ENCODE data around the gene OFD1.

OFD1 gene

GRCh38 chrX:13791145-13791544, 56.6 kb downstream of the OFD1 start:
- H3K23ac ChIP-seq (ENCODE audit: low read length in 2 of 2), result no peak overlapping the region
- H2AFZ ChIP-seq (ENCODE audit: low read depth, low read length), result no peak overlapping the region
- H2BK120ac ChIP-seq (ENCODE audit: low read depth, low read length), result no peak overlapping the region
- no peaks in the 10 kb centered on the region for H3K79me1 ChIP-seq (replicated peaks; ENCODE audit: low read length, poor library complexity, severe bottlenecking)
- H3K4me2 ChIP-seq (ENCODE audit: low read length, poor library complexity, severe bottlenecking), result no peak overlapping the region
- no peak overlapping the region for H3K18ac ChIP-seq (ENCODE audit: low read depth in 1 of 2, low read length in 2 of 2)
- no peak overlapping the region for H2BK5ac ChIP-seq (ENCODE audit: low read depth, low read length, poor library complexity, severe bottlenecking)
- no peak overlapping the region for H3K4me3 ChIP-seq (ENCODE audit: insufficient read depth in 1 of 2, low read depth in 1 of 2, low read length in 2 of 2)
- H2BK15ac ChIP-seq (ENCODE audit: low read depth, poor library complexity, severe bottlenecking), result no peak overlapping the region
- H3K27me3 ChIP-seq (ENCODE audit: control insufficient read depth in 1 of 2, insufficient read depth in 1 of 2, low read length in 2 of 2), result peaks cover 0 to 27% of the 10 kb centered on the region in 2 experiments
- H3K9me3 ChIP-seq (ENCODE audit: control insufficient read depth, low read length), result no peaks in the 10 kb centered on the region
- WGBS, result 94% methylated on average over 1 of the region's 2 CpGs
- H4K91ac ChIP-seq (ENCODE audit: low read length), result no peak overlapping the region
- H3K27ac ChIP-seq (ENCODE audit: low read length, poor library complexity, severe bottlenecking), result no peak overlapping the region
- no peak overlapping the region for H3K14ac ChIP-seq (ENCODE audit: low read length in 2 of 2)
- no peak overlapping the region for H3K4ac ChIP-seq (ENCODE audit: low read depth in 1 of 2, low read length in 2 of 2)
- DNase-seq, result no peak
- no peaks in the 10 kb centered on the region for H3K4me1 ChIP-seq (ENCODE audit: control insufficient read depth, insufficient read depth, low read depth, low read length)
- no peak overlapping the region for H3K9ac ChIP-seq (ENCODE audit: low read length)
- H3K36me3 ChIP-seq (ENCODE audit: control insufficient read depth in 1 of 2, insufficient read depth in 2 of 2, low read depth in 1 of 2, low read length in 2 of 2), result no peaks in the 10 kb centered on the region
- no peak overlapping the region for H2AK5ac ChIP-seq (ENCODE audit: low read length, severe bottlenecking)
- no peak overlapping the region for H2BK12ac ChIP-seq (ENCODE audit: low read length in 2 of 2)
- no peak overlapping the region for H4K8ac ChIP-seq (ENCODE audit: low read length)

DNA sequence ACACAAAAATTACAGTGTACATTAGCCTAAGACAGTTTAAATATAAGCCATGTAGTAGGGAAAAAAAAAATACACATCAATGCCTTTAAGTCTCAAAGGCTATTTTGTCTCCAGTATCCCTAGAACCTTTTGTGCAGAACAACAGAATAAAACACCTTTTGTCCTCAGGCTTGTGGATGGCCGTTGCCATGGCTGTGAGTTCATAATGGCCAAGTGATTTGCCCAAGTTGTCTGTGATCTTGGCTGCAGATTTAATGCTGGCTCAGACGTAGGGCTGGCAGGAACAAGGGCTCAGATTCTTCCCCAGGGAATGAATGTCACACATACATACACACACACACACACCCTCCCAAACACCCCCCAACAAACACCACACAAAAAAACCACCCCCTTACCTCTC, 57.0 kb downstream of the OFD1 start:
- 80% methylated on average over 1 of the region's 2 CpGs for WGBS
- no peak overlapping the region for H3K4ac ChIP-seq (ENCODE audit: low read depth in 1 of 2, low read length in 2 of 2)

GRCh38 chrX:13793897-13794296, 59.3 kb downstream of the OFD1 start:
- Histone ChIP-seq H3K36me3 (ENCODE audit: control insufficient read depth in 1 of 2, insufficient read depth in 2 of 2, low read depth in 1 of 2, low read length in 2 of 2) (no peaks in the 10 kb centered on the region), H3K23ac (ENCODE audit: low read length in 2 of 2) (no peak overlapping the region), H3K27ac (ENCODE audit: low read length, poor library complexity, severe bottlenecking) (no peak overlapping the region), H2AK5ac (ENCODE audit: low read length, severe bottlenecking) (no peak overlapping the region), H3K9me3 (ENCODE audit: control insufficient read depth, low read length) (no peaks in the 10 kb centered on the region), H2BK15ac (ENCODE audit: low read depth, poor library complexity, severe bottlenecking) (no peak overlapping the region), H2BK5ac (ENCODE audit: low read depth, low read length, poor library complexity, severe bottlenecking) (no peak overlapping the region), H3K9ac (ENCODE audit: low read length) (no peak overlapping the region), H3K4me1 (ENCODE audit: control insufficient read depth, insufficient read depth, low read depth, low read length) (no peaks in the 10 kb centered on the region), H3K4ac (ENCODE audit: low read depth in 1 of 2, low read length in 2 of 2) (no peak overlapping the region), H3K79me1 (replicated peaks; ENCODE audit: low read length, poor library complexity, severe bottlenecking) (no peaks in the 10 kb centered on the region), H3K18ac (ENCODE audit: low read depth in 1 of 2, low read length in 2 of 2) (no peak overlapping the region), H2BK120ac (ENCODE audit: low read depth, low read length) (no peak overlapping the region), H3K27me3 (ENCODE audit: control insufficient read depth in 1 of 2, insufficient read depth in 1 of 2, low read length in 2 of 2) (peaks cover 0 to 33% of the 10 kb centered on the region in 2 experiments), H2BK12ac (ENCODE audit: low read length in 2 of 2) (no peak overlapping the region), H3K14ac (ENCODE audit: low read length in 2 of 2) (no peak overlapping the region), H2AFZ (ENCODE audit: low read depth, low read length) (no peak overlapping the region), H4K91ac (ENCODE audit: low read length) (no peak overlapping the region), H3K4me2 (ENCODE audit: low read length, poor library complexity, severe bottlenecking) (no peak overlapping the region), H4K8ac (ENCODE audit: low read length) (no peak overlapping the region), H3K4me3 (ENCODE audit: insufficient read depth in 1 of 2, low read depth in 1 of 2, low read length in 2 of 2) (no peak overlapping the region)
- DNase-seq, result no peak
- WGBS, result no CpG with 5 or more reads among the region's 2 CpGs

More for the DNA sequence above, 57.0 kb downstream of the OFD1 start:
- H2BK5ac ChIP-seq (ENCODE audit: low read depth, low read length, poor library complexity, severe bottlenecking), result no peak overlapping the region
- H4K91ac ChIP-seq (ENCODE audit: low read length), result no peak overlapping the region
- H3K4me1 ChIP-seq (ENCODE audit: control insufficient read depth, insufficient read depth, low read depth, low read length), result no peaks in the 10 kb centered on the region
- H3K23ac ChIP-seq (ENCODE audit: low read length in 2 of 2), result no peak overlapping the region
- H3K18ac ChIP-seq (ENCODE audit: low read depth in 1 of 2, low read length in 2 of 2), result no peak overlapping the region
- no peaks in the 10 kb centered on the region for H3K36me3 ChIP-seq (ENCODE audit: control insufficient read depth in 1 of 2, insufficient read depth in 2 of 2, low read depth in 1 of 2, low read length in 2 of 2)
- H2BK15ac ChIP-seq (ENCODE audit: low read depth, poor library complexity, severe bottlenecking), result no peak overlapping the region
- no peak overlapping the region for H2BK12ac ChIP-seq (ENCODE audit: low read length in 2 of 2)
- H2BK120ac ChIP-seq (ENCODE audit: low read depth, low read length), result no peak overlapping the region
- no peaks in the 10 kb centered on the region for H3K79me1 ChIP-seq (replicated peaks; ENCODE audit: low read length, poor library complexity, severe bottlenecking)
- H3K27me3 ChIP-seq (ENCODE audit: control insufficient read depth in 1 of 2, insufficient read depth in 1 of 2, low read length in 2 of 2), result peaks cover 0 to 24% of the 10 kb centered on the region in 2 experiments
- H3K4me2 ChIP-seq (ENCODE audit: low read length, poor library complexity, severe bottlenecking), result no peak overlapping the region
- H3K4me3 ChIP-seq (ENCODE audit: insufficient read depth in 1 of 2, low read depth in 1 of 2, low read length in 2 of 2), result no peak overlapping the region
- no peak overlapping the region for H3K27ac ChIP-seq (ENCODE audit: low read length, poor library complexity, severe bottlenecking)
- H3K14ac ChIP-seq (ENCODE audit: low read length in 2 of 2), result no peak overlapping the region
- no peak for DNase-seq
- no peak overlapping the region for H2AFZ ChIP-seq (ENCODE audit: low read depth, low read length)
- no peak overlapping the region for H3K9ac ChIP-seq (ENCODE audit: low read length)
- H3K9me3 ChIP-seq (ENCODE audit: control insufficient read depth, low read length), result no peaks in the 10 kb centered on the region
- no peak overlapping the region for H2AK5ac ChIP-seq (ENCODE audit: low read length, severe bottlenecking)
- no peak overlapping the region for H4K8ac ChIP-seq (ENCODE audit: low read length)

GRCh38 chrX:13794417-13794816, 59.9 kb downstream of the OFD1 start:
- no peaks in the 10 kb centered on the region for H3K79me1 ChIP-seq (replicated peaks; ENCODE audit: low read length, poor library complexity, severe bottlenecking)
- no peaks in the 10 kb centered on the region for H3K4me1 ChIP-seq (ENCODE audit: control insufficient read depth, insufficient read depth, low read depth, low read length)
- H3K23ac ChIP-seq (ENCODE audit: low read length in 2 of 2), result no peak overlapping the region
- H3K4me3 ChIP-seq (ENCODE audit: insufficient read depth in 1 of 2, low read depth in 1 of 2, low read length in 2 of 2), result no peak overlapping the region
- no peak overlapping the region for H4K91ac ChIP-seq (ENCODE audit: low read length)
- 97% methylated on average over 7 of the region's 10 CpGs for WGBS
- no peak for DNase-seq
- no peak overlapping the region for H2BK5ac ChIP-seq (ENCODE audit: low read depth, low read length, poor library complexity, severe bottlenecking)
- peaks cover 0 to 34% of the 10 kb centered on the region in 2 experiments for H3K27me3 ChIP-seq (ENCODE audit: control insufficient read depth in 1 of 2, insufficient read depth in 1 of 2, low read length in 2 of 2)
- no peak overlapping the region for H2BK120ac ChIP-seq (ENCODE audit: low read depth, low read length)
- H3K4me2 ChIP-seq (ENCODE audit: low read length, poor library complexity, severe bottlenecking), result no peak overlapping the region
- H2BK15ac ChIP-seq (ENCODE audit: low read depth, poor library complexity, severe bottlenecking), result no peak overlapping the region
- H3K36me3 ChIP-seq (ENCODE audit: control insufficient read depth in 1 of 2, insufficient read depth in 2 of 2, low read depth in 1 of 2, low read length in 2 of 2), result no peaks in the 10 kb centered on the region
- H3K4ac ChIP-seq (ENCODE audit: low read depth in 1 of 2, low read length in 2 of 2), result no peak overlapping the region
- H2AK5ac ChIP-seq (ENCODE audit: low read length, severe bottlenecking), result no peak overlapping the region
- no peak overlapping the region for H3K14ac ChIP-seq (ENCODE audit: low read length in 2 of 2)
- no peak overlapping the region for H3K9ac ChIP-seq (ENCODE audit: low read length)
- H3K9me3 ChIP-seq (ENCODE audit: control insufficient read depth, low read length), result peaks cover under 1% of the 10 kb centered on the region
- H4K8ac ChIP-seq (ENCODE audit: low read length), result no peak overlapping the region
- H2AFZ ChIP-seq (ENCODE audit: low read depth, low read length), result no peak overlapping the region
- H2BK12ac ChIP-seq (ENCODE audit: low read length in 2 of 2), result no peak overlapping the region
- no peak overlapping the region for H3K18ac ChIP-seq (ENCODE audit: low read depth in 1 of 2, low read length in 2 of 2)
- H3K27ac ChIP-seq (ENCODE audit: low read length, poor library complexity, severe bottlenecking), result no peak overlapping the region

Measured in mesenchymal stem cell (in vitro differentiated cells and primary cell).